ENCODE measurements around the gene FRS2.

GRCh38 chr12:69620077-69620476 is 149.9 kb downstream of the FRS2 start:
- TF ChIP-seq CTCF (IDR thresholded peaks at IDR 0.05) (no peak), POLR2A (IDR thresholded peaks at IDR 0.05) (no peak)
